ENCODE data around the gene TP53AIP1. TPM values are rescaled to one million over a fixed set of nuclear protein-coding genes. Genes with fewer than 3 reads are reported as not detected.

The TP53AIP1 gene
- total RNA-seq, 4 donors from 2014 or later: 1.0 TPM; not detected in 3

DNA sequence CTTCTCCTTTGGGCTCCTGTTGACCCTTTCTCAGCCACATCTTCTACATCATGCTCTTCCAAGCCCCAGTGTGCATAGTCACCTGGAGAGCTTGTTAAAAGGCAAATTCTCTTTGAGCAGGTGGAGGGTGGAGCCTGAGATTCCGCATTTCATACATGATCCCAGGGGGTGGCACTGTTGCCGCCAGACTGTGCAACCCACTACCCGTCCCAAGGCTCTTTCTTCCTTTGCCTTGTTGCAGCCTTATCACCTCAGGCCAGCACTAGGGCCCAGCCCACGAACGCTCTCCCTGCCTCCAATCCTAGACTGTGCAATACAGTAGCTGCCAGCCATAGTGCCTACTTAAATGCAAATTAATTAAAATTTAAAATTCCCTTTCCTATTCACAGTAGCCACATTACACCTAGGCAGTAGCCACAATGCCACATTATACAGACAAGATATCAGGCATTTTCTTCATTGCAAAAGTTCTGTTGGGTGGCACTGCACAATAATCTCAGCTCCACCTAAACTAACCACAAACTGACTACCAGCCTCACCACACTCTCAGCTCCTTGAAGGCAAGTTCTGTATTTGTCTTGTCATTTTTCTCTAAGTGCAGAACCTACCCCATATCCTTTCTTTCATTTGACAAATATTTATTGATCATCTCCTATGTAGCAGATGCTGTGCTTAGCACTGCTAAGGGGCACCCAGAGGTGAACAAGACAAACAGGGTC, 56.1 kb downstream of the TP53AIP1 start:
- TF ChIP-seq, protein P1, sequence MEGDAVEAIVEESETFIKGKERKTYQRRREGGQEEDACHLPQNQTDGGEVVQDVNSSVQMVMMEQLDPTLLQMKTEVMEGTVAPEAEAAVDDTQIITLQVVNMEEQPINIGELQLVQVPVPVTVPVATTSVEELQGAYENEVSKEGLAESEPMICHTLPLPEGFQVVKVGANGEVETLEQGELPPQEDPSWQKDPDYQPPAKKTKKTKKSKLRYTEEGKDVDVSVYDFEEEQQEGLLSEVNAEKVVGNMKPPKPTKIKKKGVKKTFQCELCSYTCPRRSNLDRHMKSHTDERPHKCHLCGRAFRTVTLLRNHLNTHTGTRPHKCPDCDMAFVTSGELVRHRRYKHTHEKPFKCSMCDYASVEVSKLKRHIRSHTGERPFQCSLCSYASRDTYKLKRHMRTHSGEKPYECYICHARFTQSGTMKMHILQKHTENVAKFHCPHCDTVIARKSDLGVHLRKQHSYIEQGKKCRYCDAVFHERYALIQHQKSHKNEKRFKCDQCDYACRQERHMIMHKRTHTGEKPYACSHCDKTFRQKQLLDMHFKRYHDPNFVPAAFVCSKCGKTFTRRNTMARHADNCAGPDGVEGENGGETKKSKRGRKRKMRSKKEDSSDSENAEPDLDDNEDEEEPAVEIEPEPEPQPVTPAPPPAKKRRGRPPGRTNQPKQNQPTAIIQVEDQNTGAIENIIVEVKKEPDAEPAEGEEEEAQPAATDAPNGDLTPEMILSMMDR (IDR thresholded peaks at IDR 0.05): no peak
- TF ChIP-seq POLR2A (IDR thresholded peaks at IDR 0.05): no peak
- DNase-seq: no peak
- H3K27ac ChIP-seq: no peak overlapping the region
- H3K4me1 ChIP-seq: peaks cover 0 to 12% of the 10 kb centered on the region in 2 donors
- H3K36me3 ChIP-seq: no peaks in the 10 kb centered on the region
- H3K9me3 ChIP-seq: no peaks in the 10 kb centered on the region
- intact Hi-C loops (cut with DNase I; ENCODE audit: low total_unique reads): no loop called here
- no peak overlapping the region for H3K4me3 ChIP-seq
- H3K27me3 ChIP-seq: no peaks in the 10 kb centered on the region

Other genes with a start within 250 kb of the TP53AIP1 start
- 10 to 100 TPM; 12.4 to 56.0 (median 22.5) TPM for gene FLI1, start 248.8 kb downstream of the TP53AIP1 start, total RNA-seq
- gene KCNJ1, start 75.6 kb downstream of the TP53AIP1 start, total RNA-seq: not detected
- 1 to 10 TPM in 1 of 4 donors, under 1 TPM in 1, not detected in 2; 0.69 to 1.1 TPM for gene KCNJ5, start 51.5 kb downstream of the TP53AIP1 start, total RNA-seq
- gene ARHGAP32, start 249.5 kb upstream of the TP53AIP1 start, total RNA-seq: 10 to 100 TPM in 3 of 4 donors, 1 to 10 TPM in 1; 10.0 to 53.7 (median 34.1) TPM

Measured in uterus (tissue), 4 donors.